Body of pancreas (tissue), 4 donors: ENCODE data around the gene BTNL8. TPM values are rescaled to one million over a fixed set of nuclear protein-coding genes. Genes with fewer than 3 reads are reported as not detected.

Source experiments
- ATAC-seq: fragments of 150-250 bp; one replicate; pipeline ENCODE4 v1.9.1; 2016
- DNase-seq, 4 donors: peaks; one replicate each; pipeline ENCODE4 v3.0.0-alpha.2; 2019
- H3K27ac ChIP-seq, 4 donors: fragments of 200-600 bp; sonication (generic); 1 replicate in 3 of 4; 2 replicates in 1 of 4; pipeline versions ENCODE4 v1.5.1 to v1.6.1; 2016 to 2019; ENCODE audit warnings: mild to moderate bottlenecking in 1 of 4, mixed read lengths in 1 of 4, moderate library complexity in 1 of 4
- H3K27me3 ChIP-seq, 2 donors: fragments of 200-600 bp; sonication (generic); one replicate each; pipeline ENCODE4 v1.6.0; 2016; ENCODE audit warnings: mild to moderate bottlenecking in 1 of 2
- H3K36me3 ChIP-seq, 2 donors: fragments of 200-600 bp; sonication (generic); replicated peaks in 1 of 2; 2 replicates each; pipeline ENCODE4 v1.5.1; 2016; ENCODE audit warnings: low read depth in 2 of 2; ENCODE audit not compliant: insufficient read depth in 1 of 2
- H3K4me1 ChIP-seq: fragments of 200-600 bp; sonication (generic); one replicate; pipeline ENCODE4 v1.6.0; 2016
- H3K4me3 ChIP-seq, 2 donors: fragments of 200-600 bp; sonication (generic); 1 replicate in 1 of 2; 2 replicates in 1 of 2; pipeline ENCODE4 v1.5.1; 2016 to 2019
- H3K9me3 ChIP-seq, 3 donors: fragments of 200-600 bp; sonication (generic); 1 replicate in 2 of 3; 2 replicates in 1 of 3; pipeline ENCODE4 v1.5.1; 2016
- CTCF ChIP-seq, 7 experiments: fragments of 450-650 bp in 4 of 7; fragments of 200-600 bp in 3 of 7; sonication (generic) in 3 of 7; IDR thresholded peaks; one replicate each; pipeline ENCODE4 v1.5.1; 2016 to 2019; ENCODE audit warnings: antibody characterized with exemption in 7 of 7
- POLR2A ChIP-seq, 3 donors: fragments of 450-650 bp; IDR thresholded peaks; one replicate each; pipeline ENCODE4 v1.6.1; 2016; ENCODE audit warnings: antibody characterized with exemption in 3 of 3, mild to moderate bottlenecking in 2 of 3
- WGBS, 2 donors: methylation state at CpG; one replicate each; pipeline ENCODE4 v1.1.5; 2017; 5-methylcytosine and 5-hydroxymethylcytosine counted together
- intact Hi-C: fragments of 100-400 bp; cut with DNase I; formaldehyde crosslinking; loops from one replicate; pipeline ENCODE4 v1.15.1; 2023
- total RNA-seq, 2 donors: library from RNA; depleted of rRNA; stranded (reverse); fragments of >200 nt; gene quantifications; one replicate each; pipeline ENCODE4 v1.1.0, GENCODE V29; 2016

BTNL8 gene
- total RNA-seq, 2 donors from 2014 or later: 1.0 TPM; not detected in 1

- 79 to 84% methylated on average over 13 of the region's 13 CpGs for WGBS, 2 donors
- H3K36me3 ChIP-seq: peaks cover 0 to 26% of the 10 kb centered on the region in 2 donors
Measured at GRCh38 chr5:180853121-180853847, 45.7 kb upstream of the BTNL8 start.

GRCh38 chr5:180853848-180854176 lies 45.1 kb upstream of the BTNL8 start:
- Histone ChIP-seq H3K9me3 (no peaks in the 10 kb centered on the region), H3K4me1 (peaks cover 1% of the 10 kb centered on the region), H3K27ac (no peak overlapping the region), H3K27me3 (no peaks in the 10 kb centered on the region), H3K36me3 (peaks cover 0 to 26% of the 10 kb centered on the region in 2 donors), H3K4me3 (no peak overlapping the region)
- ATAC-seq: no peak
- no peak for DNase-seq
- intact Hi-C loops: no loop called here
- WGBS, 2 donors: 95 to 100% methylated on average over 1 of the region's 1 CpG
- TF ChIP-seq POLR2A (IDR thresholded peaks at IDR 0.05) (no peak), CTCF (IDR thresholded peaks at IDR 0.05) (no peak)

More at GRCh38 chr5:180853121-180853847, 45.7 kb upstream of the BTNL8 start:
- Histone ChIP-seq H3K9me3 (no peaks in the 10 kb centered on the region), H3K27ac (no peak overlapping the region), H3K4me3 (no peak overlapping the region), H3K27me3 (no peaks in the 10 kb centered on the region), H3K4me1 (no peaks in the 10 kb centered on the region)
- no peak for TF ChIP-seq CTCF (IDR thresholded peaks at IDR 0.05)
- no peak for TF ChIP-seq POLR2A (IDR thresholded peaks at IDR 0.05)
- DNase-seq: no peak
- ATAC-seq: no peak
- intact Hi-C loops: no loop called here

- Histone ChIP-seq H3K27ac (no peak overlapping the region), H3K4me1 (peaks cover 14% of the 10 kb centered on the region), H3K4me3 (no peak overlapping the region), H3K9me3 (no peaks in the 10 kb centered on the region), H3K27me3 (no peaks in the 10 kb centered on the region), H3K36me3 (peaks cover 0 to 5% of the 10 kb centered on the region in 2 donors)
- WGBS, 2 donors: 97 to 99% methylated on average over 6 of the region's 6 CpGs
- no peak for ATAC-seq
- TF ChIP-seq POLR2A (IDR thresholded peaks at IDR 0.05): no peak
- no peak for TF ChIP-seq CTCF (IDR thresholded peaks at IDR 0.05)
- intact Hi-C loops: no loop called here
- DNase-seq: no peak
Measured at GRCh38 chr5:180858586-180858985, 40.4 kb upstream of the BTNL8 start.

GRCh38 chr5:180860273-180860886 lies 38.6 kb upstream of the BTNL8 start:
- H3K4me1 ChIP-seq: peaks cover 14% of the 10 kb centered on the region
- intact Hi-C loops: loop anchor here (10.0 kb wide), 1 partner anchor 294 kb away; no protein-coding TSS in a partner anchor
- peak overlapping the region; percentile 67 to 92 for H3K4me3 ChIP-seq
- no peaks in the 10 kb centered on the region for H3K27me3 ChIP-seq
- ATAC-seq (peak; percentile 24), DNase-seq (peak in 3 of 4 donors; percentile 26 to 52 (median 31))
- peak overlapping the region; percentile 87 to 95 (median 92) for H3K27ac ChIP-seq
- TF ChIP-seq POLR2A (IDR thresholded peaks at IDR 0.05): no peak
- peak in 4 of 7 experiments; percentile 17 to 39 (median 27) for TF ChIP-seq CTCF (IDR thresholded peaks at IDR 0.05)
- H3K9me3 ChIP-seq: no peaks in the 10 kb centered on the region
- peaks cover 0 to 5% of the 10 kb centered on the region in 2 donors for H3K36me3 ChIP-seq
- 0 to 1% methylated on average over 17 to 18 of the region's 18 CpGs for WGBS, 2 donors
